Ishikawa (cell line): ENCODE measurements around the gene C16orf46.

Experiments
- EGR1 ChIP-seq: IDR thresholded peaks from 2 replicates; pipeline ENCODE4 v1.6.1; 2012
- EP300 ChIP-seq: IDR thresholded peaks from 2 replicates; pipeline ENCODE4 v1.6.1; 2012; ENCODE audit warnings: borderline replicate concordance
- FOXM1 ChIP-seq: IDR thresholded peaks from 2 replicates; pipeline ENCODE4 v1.6.1; 2012; ENCODE audit warnings: low read depth, borderline replicate concordance
- MAX ChIP-seq: IDR thresholded peaks from 2 replicates; pipeline ENCODE4 v1.6.1; 2012
- RAD21 ChIP-seq: IDR thresholded peaks from 2 replicates; pipeline ENCODE4 v1.6.1; 2012; ENCODE audit warnings: low read depth
- REST ChIP-seq: IDR thresholded peaks from 2 replicates; pipeline ENCODE4 v1.6.1; 2012; ENCODE audit warnings: low read depth, mild to moderate bottlenecking
- YY1 ChIP-seq: IDR thresholded peaks from 2 replicates; pipeline ENCODE4 v1.6.1; 2012; ENCODE audit warnings: low read depth

- TF ChIP-seq EGR1, result no peak
- TF ChIP-seq EP300, result no peak
- no peak for TF ChIP-seq FOXM1
- TF ChIP-seq REST, result no peak
- no peak for TF ChIP-seq MAX
- no peak for TF ChIP-seq YY1
- TF ChIP-seq RAD21, result no peak
These were observed 15.0 kb downstream of the C16orf46 start for GRCh38 chr16:81061871-81062608.
